Measurements from ENCODE around the gene CFAP45.
A peak's percentile ranks its signal among the peaks of the same experiment; 100 is the strongest.

Gene CFAP45

GRCh38 chr1:159827102-159827490, 72.9 kb downstream of the CFAP45 start:
- DNase-seq (ENCODE audit: low read depth in 3 of 3): no peak

GRCh38 chr1:159826441-159827101, 73.4 kb downstream of the CFAP45 start, which contains the start of gene SLAMF8:
Gene SLAMF8 (plus strand): TSS chr1:159826873. CDS start chr1:159826899, 26 bp downstream.
- DNase-seq (ENCODE audit: low read depth in 3 of 3): peak; percentile 5 to 48 (median 8)

- DNase-seq (ENCODE audit: low read depth in 3 of 3): no peak
Measured at GRCh38 chr1:159825564-159825963, 74.4 kb downstream of the CFAP45 start.

GRCh38 chr1:159823406-159823805, 76.6 kb downstream of the CFAP45 start:
- DNase-seq (ENCODE audit: low read depth in 3 of 3): no peak

Measured in stimulated activated CD4-positive, alpha-beta T cell treated with anti-CD3 and anti-CD28 coated beads, TNF-alpha, amount 100 ng/mL, for 24 hours (primary cell).